DOHH2 (cell line): Measurements from ENCODE around the gene PITPNM1.

Source experiments
- EZH2phosphoT487 ChIP-seq: fragments of 200-600 bp; sonication (generic); IDR thresholded peaks from 2 replicates; pipeline ENCODE4 v1.6.1; 2017; ENCODE audit warnings: borderline replicate concordance, mild to moderate bottlenecking, antibody characterized with exemption, low read length, moderate library complexity, mixed read lengths
- TF ChIP-seq, protein P1 (sequence below): fragments of 200-600 bp; sonication (generic); IDR thresholded peaks from one replicate; pipeline ENCODE4 v1.5.1; 2014; ENCODE audit warnings: antibody characterized with exemption, mild to moderate bottlenecking, low read depth, low read length; ENCODE audit not compliant: poor library complexity, severe bottlenecking

DNA sequence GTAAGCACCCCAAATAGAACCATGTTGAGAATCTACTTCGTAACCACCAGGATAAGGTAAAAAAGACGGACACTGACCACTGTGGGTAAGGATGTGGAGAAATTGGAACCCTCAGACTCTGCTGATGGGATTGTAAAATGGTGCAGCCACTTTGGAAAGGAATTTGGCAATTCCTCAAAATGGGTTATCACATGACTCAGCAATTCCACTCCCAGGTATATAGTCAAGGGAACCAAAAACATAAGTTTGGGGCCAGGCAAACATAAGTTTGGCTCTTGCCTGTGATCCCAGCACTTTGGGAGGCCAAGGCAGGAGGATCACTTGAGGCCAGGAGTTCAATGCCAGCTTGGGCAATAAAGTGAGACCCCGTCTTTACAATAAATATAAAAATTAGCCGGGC lies 23.2 kb upstream of the PITPNM1 start:
- TF ChIP-seq, protein P1, sequence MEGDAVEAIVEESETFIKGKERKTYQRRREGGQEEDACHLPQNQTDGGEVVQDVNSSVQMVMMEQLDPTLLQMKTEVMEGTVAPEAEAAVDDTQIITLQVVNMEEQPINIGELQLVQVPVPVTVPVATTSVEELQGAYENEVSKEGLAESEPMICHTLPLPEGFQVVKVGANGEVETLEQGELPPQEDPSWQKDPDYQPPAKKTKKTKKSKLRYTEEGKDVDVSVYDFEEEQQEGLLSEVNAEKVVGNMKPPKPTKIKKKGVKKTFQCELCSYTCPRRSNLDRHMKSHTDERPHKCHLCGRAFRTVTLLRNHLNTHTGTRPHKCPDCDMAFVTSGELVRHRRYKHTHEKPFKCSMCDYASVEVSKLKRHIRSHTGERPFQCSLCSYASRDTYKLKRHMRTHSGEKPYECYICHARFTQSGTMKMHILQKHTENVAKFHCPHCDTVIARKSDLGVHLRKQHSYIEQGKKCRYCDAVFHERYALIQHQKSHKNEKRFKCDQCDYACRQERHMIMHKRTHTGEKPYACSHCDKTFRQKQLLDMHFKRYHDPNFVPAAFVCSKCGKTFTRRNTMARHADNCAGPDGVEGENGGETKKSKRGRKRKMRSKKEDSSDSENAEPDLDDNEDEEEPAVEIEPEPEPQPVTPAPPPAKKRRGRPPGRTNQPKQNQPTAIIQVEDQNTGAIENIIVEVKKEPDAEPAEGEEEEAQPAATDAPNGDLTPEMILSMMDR = no peak
- TF ChIP-seq EZH2phosphoT487 = no peak
